ENCODE data around the gene ENC1. TPM values are rescaled to one million over a fixed set of nuclear protein-coding genes. Genes with fewer than 3 reads are reported as not detected.

ENC1 gene
- total and polyA plus RNA-seq, 2 of the 8 experiments (the other 6 are each of a cell fraction or from before 2014, with no cell fraction given) = 5.5 to 13.2 TPM

GRCh38 chr5:74660140-74660539, 19.6 kb upstream of the ENC1 start (continued):
- TF ChIP-seq KDM4A (IDR thresholded peaks at IDR 0.05; ENCODE audit: low read depth, low read length, severe bottlenecking) = no peak
- TF ChIP-seq POU5F1 (IDR thresholded peaks at IDR 0.05; ENCODE audit: low read depth, low read length) = no peak
- TF ChIP-seq RBBP5 (IDR thresholded peaks at IDR 0.05; ENCODE audit: borderline replicate concordance, low read depth, low read length) = no peak
- no peak for TF ChIP-seq RFX5 (IDR thresholded peaks at IDR 0.05; ENCODE audit: borderline replicate concordance, low read depth, low read length)
- TF ChIP-seq EZH2 (IDR thresholded peaks at IDR 0.05; ENCODE audit: low read depth, low read length, severe bottlenecking) = no peak
- TF ChIP-seq TAF7 (optimal IDR thresholded peaks at IDR 0.05; ENCODE audit: borderline replicate concordance, low read depth, low read length) = no peak
